Neural progenitor cell (in vitro differentiated cells): ENCODE data around the gene RABGAP1. TPM values are rescaled to one million over a fixed set of nuclear protein-coding genes. Genes with fewer than 3 reads are reported as not detected.

Experiments
- DNase-seq: peaks from one replicate; pipeline ENCODE4 v3.0.0-alpha.2; 2016; ENCODE audit warnings: low spot score
- H2AFZ ChIP-seq: fragments of 200-600 bp; sonication (generic); replicated peaks from 2 replicates; pipeline ENCODE4 v1.6.1; 2016; ENCODE audit warnings: antibody characterized with exemption
- H3F3A ChIP-seq: fragments of 200-600 bp; sonication (generic); 2 replicates; pipeline ENCODE4 v1.6.1; 2016; ENCODE audit warnings: antibody characterized with exemption, low read depth
- H3K27ac ChIP-seq: fragments of 200-600 bp; sonication (generic); 2 replicates; pipeline ENCODE4 v1.5.1; 2016; ENCODE audit warnings: mild to moderate bottlenecking
- H3K27me3 ChIP-seq: fragments of 200-600 bp; sonication (generic); 2 replicates; pipeline ENCODE4 v1.6.1; 2016; ENCODE audit warnings: mild to moderate bottlenecking, moderate library complexity
- H3K36me3 ChIP-seq: fragments of 200-600 bp; sonication (generic); 2 replicates; pipeline ENCODE4 v1.5.1; 2016
- H3K4me1 ChIP-seq: fragments of 200-600 bp; sonication (generic); 2 replicates; pipeline ENCODE4 v1.6.1; 2016; ENCODE audit warnings: mixed run types
- H3K4me2 ChIP-seq: fragments of 200-600 bp; sonication (generic); 2 replicates; pipeline ENCODE4 v1.6.1; 2016
- H3K4me3 ChIP-seq: fragments of 200-600 bp; sonication (generic); 2 replicates; pipeline ENCODE4 v1.5.1; 2016
- H3K79me2 ChIP-seq: fragments of 200-600 bp; sonication (generic); 2 replicates; pipeline ENCODE4 v1.6.1; 2016; ENCODE audit warnings: low read depth
- H3K9ac ChIP-seq: fragments of 200-600 bp; sonication (generic); 2 replicates; pipeline ENCODE4 v1.6.1; 2016
- H3K9me3 ChIP-seq: fragments of 200-600 bp; sonication (generic); 2 replicates; pipeline ENCODE4 v1.5.1; 2016; ENCODE audit warnings: low read depth
- H4K20me1 ChIP-seq: fragments of 200-600 bp; sonication (generic); 2 replicates; pipeline ENCODE4 v1.6.1; 2016; ENCODE audit warnings: low read depth
- H3K27ac Mint-ChIP-seq: 3 replicates; pipeline ENCODE4 v1.8.0; 2021; ENCODE audit warnings: mixed read lengths
- H3K27me3 Mint-ChIP-seq: 2 replicates; pipeline ENCODE4 v1.8.0; 2022; ENCODE audit warnings: low read depth, mild to moderate bottlenecking, inconsistent platforms, moderate library complexity, mixed read lengths; ENCODE audit not compliant: insufficient read depth
- H3K36me3 Mint-ChIP-seq: 3 replicates; pipeline ENCODE4 v1.8.0; 2021; ENCODE audit warnings: mixed read lengths
- H3K4me1 Mint-ChIP-seq: 3 replicates; pipeline ENCODE4 v1.8.0; 2021; ENCODE audit warnings: mixed read lengths
- H3K4me3 Mint-ChIP-seq: 3 replicates; pipeline ENCODE4 v1.8.0; 2021; ENCODE audit warnings: mild to moderate bottlenecking, moderate library complexity, mixed read lengths
- H3K9me3 Mint-ChIP-seq: 3 replicates; pipeline ENCODE4 v1.8.0; 2020; ENCODE audit warnings: mixed read lengths
- EZH2 ChIP-seq: fragments of 200-600 bp; sonication (generic); IDR thresholded peaks from 2 replicates; pipeline ENCODE4 v1.6.1; 2017; ENCODE audit warnings: antibody characterized with exemption, mild to moderate bottlenecking, moderate library complexity
- EZH2phosphoT487 ChIP-seq: fragments of 200-600 bp; sonication (generic); IDR thresholded peaks from 2 replicates; pipeline ENCODE4 v1.6.1; 2017; ENCODE audit warnings: antibody characterized with exemption
- total RNA-seq: library from RNA; depleted of rRNA; stranded (reverse); fragments of >200 nt; gene quantifications from 2 replicates; pipeline ENCODE4 v1.2.3, GENCODE V29; 2015; ENCODE audit warnings: low replicate concordance
- TF ChIP-seq, protein P1 (sequence below): fragments of 200-600 bp; sonication (generic); IDR thresholded peaks from 2 replicates; pipeline ENCODE4 v1.5.1; 2017; ENCODE audit warnings: antibody characterized with exemption, mild to moderate bottlenecking

Gene RABGAP1
- total RNA-seq, 1 donor from 2014 or later: 55.2 TPM

DNA sequence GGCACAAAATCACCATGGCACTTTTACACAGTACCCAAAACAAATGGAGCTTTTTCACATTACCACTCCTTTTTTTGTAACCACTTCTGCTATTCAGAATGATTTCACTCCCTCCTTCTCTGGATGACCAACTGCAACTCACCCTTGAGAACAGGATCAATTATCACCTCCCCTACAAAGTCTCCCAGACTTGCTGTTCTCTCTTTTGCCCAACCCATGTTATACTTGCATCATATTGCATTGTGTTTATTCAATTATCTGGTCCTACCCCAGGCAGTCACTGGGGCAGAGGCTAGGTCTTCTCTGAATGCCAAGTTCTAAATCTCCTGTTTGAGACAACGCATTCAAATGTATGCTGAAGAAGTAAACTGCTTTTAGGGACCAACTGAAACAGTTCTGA is 188.6 kb downstream of the RABGAP1 start:
- H3K36me3 Mint-ChIP-seq: peaks cover 8% of the 10 kb centered on the region
- DNase-seq: no peak
- H3K9ac ChIP-seq: no peak overlapping the region
- no peaks in the 10 kb centered on the region for H3K27me3 Mint-ChIP-seq
- H3K9me3 Mint-ChIP-seq: no peaks in the 10 kb centered on the region
- no peak overlapping the region for H3K4me3 Mint-ChIP-seq
- H3K4me2 ChIP-seq: no peak overlapping the region
- no peaks in the 10 kb centered on the region for H3K9me3 ChIP-seq
- peaks cover 9% of the 10 kb centered on the region for H3K36me3 ChIP-seq
- TF ChIP-seq, protein P1, sequence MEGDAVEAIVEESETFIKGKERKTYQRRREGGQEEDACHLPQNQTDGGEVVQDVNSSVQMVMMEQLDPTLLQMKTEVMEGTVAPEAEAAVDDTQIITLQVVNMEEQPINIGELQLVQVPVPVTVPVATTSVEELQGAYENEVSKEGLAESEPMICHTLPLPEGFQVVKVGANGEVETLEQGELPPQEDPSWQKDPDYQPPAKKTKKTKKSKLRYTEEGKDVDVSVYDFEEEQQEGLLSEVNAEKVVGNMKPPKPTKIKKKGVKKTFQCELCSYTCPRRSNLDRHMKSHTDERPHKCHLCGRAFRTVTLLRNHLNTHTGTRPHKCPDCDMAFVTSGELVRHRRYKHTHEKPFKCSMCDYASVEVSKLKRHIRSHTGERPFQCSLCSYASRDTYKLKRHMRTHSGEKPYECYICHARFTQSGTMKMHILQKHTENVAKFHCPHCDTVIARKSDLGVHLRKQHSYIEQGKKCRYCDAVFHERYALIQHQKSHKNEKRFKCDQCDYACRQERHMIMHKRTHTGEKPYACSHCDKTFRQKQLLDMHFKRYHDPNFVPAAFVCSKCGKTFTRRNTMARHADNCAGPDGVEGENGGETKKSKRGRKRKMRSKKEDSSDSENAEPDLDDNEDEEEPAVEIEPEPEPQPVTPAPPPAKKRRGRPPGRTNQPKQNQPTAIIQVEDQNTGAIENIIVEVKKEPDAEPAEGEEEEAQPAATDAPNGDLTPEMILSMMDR: no peak
- TF ChIP-seq EZH2: no peak
- TF ChIP-seq EZH2phosphoT487: no peak
- H3K27ac Mint-ChIP-seq: no peak overlapping the region
- H3K4me1 Mint-ChIP-seq: no peaks in the 10 kb centered on the region
- H3K27me3 ChIP-seq: no peaks in the 10 kb centered on the region
- H2AFZ ChIP-seq: no peak overlapping the region
- peaks cover 9% of the 10 kb centered on the region for H3K4me1 ChIP-seq
- H3K4me3 ChIP-seq: no peak overlapping the region
- H4K20me1 ChIP-seq: no peaks in the 10 kb centered on the region
- no peaks in the 10 kb centered on the region for H3F3A ChIP-seq
- no peaks in the 10 kb centered on the region for H3K79me2 ChIP-seq
- H3K27ac ChIP-seq: no peak overlapping the region

DNA sequence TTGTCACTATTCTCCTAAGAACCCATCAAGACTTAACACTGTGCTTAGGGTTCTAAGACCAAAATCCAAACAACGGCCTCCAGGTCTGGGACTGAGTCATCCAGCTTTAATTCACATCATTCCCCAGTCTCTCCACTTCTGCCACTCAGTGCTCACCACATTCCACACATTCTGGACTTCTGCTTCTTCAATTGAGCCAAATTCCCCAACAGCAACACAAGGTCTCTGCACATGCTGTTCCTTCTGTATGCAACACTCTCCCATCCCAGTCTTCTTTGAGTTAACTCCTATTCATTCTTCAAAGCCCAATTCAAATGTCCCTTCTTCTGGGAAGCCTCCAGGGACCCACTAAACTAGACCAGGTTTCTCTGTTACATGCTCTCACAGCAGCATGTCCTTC is 190.4 kb downstream of the RABGAP1 start:
- Mint-ChIP-seq H3K9me3 (no peaks in the 10 kb centered on the region), H3K27me3 (no peaks in the 10 kb centered on the region), H3K4me1 (no peaks in the 10 kb centered on the region), H3K27ac (no peak overlapping the region), H3K4me3 (no peak overlapping the region), H3K36me3 (peaks cover 10% of the 10 kb centered on the region)
- DNase-seq: peak; percentile 15
- Histone ChIP-seq H3K27me3 (no peaks in the 10 kb centered on the region), H3K4me2 (no peak overlapping the region), H3K79me2 (no peaks in the 10 kb centered on the region), H3K9ac (no peak overlapping the region), H3K9me3 (no peaks in the 10 kb centered on the region), H3K4me3 (no peak overlapping the region), H3K27ac (peak overlapping the region; percentile 1), H4K20me1 (no peaks in the 10 kb centered on the region), H2AFZ (no peak overlapping the region), H3K4me1 (no peaks in the 10 kb centered on the region), H3K36me3 (peaks cover 4% of the 10 kb centered on the region), H3F3A (no peaks in the 10 kb centered on the region)
- TF ChIP-seq EZH2phosphoT487 (no peak), EZH2 (no peak)
- TF ChIP-seq, protein P1: no peak

DNA sequence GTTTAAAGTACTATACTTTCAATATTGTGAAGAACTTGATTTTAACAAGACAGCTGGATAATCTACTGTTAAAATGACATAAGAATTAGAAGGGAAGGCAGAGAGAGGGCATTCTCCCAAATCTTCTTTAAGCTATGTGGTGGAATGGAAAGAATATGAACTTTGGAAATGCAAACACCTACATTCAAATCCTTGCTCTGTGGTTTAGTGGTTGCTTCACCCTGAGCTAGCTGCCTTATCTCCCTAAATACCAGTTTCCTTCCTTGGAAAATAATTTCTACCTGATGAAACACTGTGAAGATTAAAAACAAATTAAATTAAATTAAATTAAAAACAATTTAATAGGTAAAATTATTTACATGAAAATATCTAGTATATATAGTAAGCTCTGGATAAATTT is 191.2 kb downstream of the RABGAP1 start:
- Histone ChIP-seq H3K27ac (peak overlapping the region; percentile 1), H3K4me1 (no peaks in the 10 kb centered on the region), H3K79me2 (no peaks in the 10 kb centered on the region), H2AFZ (no peak overlapping the region), H3K36me3 (peaks cover 4% of the 10 kb centered on the region), H3K4me3 (no peak overlapping the region), H3K9me3 (no peaks in the 10 kb centered on the region), H3K4me2 (no peak overlapping the region), H4K20me1 (no peaks in the 10 kb centered on the region), H3F3A (no peaks in the 10 kb centered on the region), H3K27me3 (no peaks in the 10 kb centered on the region), H3K9ac (no peak overlapping the region)
- no peaks in the 10 kb centered on the region for H3K4me1 Mint-ChIP-seq
- H3K27ac Mint-ChIP-seq: no peak overlapping the region
- H3K36me3 Mint-ChIP-seq: peaks cover 10% of the 10 kb centered on the region
- DNase-seq: no peak
- TF ChIP-seq EZH2phosphoT487 (no peak), EZH2 (no peak)
- TF ChIP-seq, protein P1: no peak
- no peaks in the 10 kb centered on the region for H3K27me3 Mint-ChIP-seq
- no peak overlapping the region for H3K4me3 Mint-ChIP-seq
- H3K9me3 Mint-ChIP-seq: no peaks in the 10 kb centered on the region
